ENCODE measurements around the gene PACSIN1. TPM values are rescaled to one million over a fixed set of nuclear protein-coding genes. Genes with fewer than 3 reads are reported as not detected.

PACSIN1 gene
- total RNA-seq, 2 experiments from 2014 or later: 1.8 to 2.2 TPM

DNA sequence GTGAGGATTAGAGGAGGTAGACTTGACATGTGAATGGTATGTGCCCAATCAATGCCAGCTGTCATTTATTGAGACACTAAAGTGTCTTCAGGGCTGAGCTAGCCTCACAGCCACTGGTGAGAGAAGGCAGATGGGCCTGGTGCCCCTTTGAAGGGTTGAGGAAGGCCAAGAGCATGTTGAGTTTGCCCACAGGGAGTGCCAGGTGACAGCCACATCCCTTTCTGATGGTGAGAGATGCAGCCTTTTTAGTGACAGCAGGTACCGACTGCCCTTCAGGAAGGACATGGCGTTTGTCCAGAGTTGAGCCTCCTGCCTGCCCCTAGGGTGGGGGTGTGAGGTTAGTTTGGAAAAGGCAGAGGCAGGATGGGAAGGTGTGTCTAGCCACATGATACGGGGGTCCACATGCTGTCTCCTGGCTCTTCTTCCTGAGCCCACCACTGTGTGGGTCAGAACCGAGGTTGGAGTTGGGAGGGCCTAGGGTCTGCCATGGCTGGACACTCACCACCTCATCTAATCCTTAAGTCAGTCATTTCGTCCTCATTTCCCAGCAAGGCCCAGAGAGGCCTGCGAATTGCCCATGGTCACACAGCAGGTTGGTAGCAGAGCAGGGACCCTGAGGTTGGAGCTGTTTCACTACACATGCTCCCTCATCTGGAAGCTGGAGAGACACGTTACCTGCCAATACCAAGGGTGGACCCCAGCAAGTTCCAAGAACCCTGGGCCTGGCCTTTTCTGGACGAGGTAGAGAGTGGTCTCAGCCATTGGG lies 57.7 kb downstream of the PACSIN1 start:
- no peaks in the 10 kb centered on the region for H3K36me3 Mint-ChIP-seq (ENCODE audit: low read depth)
- DNase-seq: no peak
- no peak overlapping the region for H3K27ac Mint-ChIP-seq
- ChIA-PET CTCF (no interaction called here), POLR2A (no interaction called here)
- H3K4me1 Mint-ChIP-seq: peaks cover 10% of the 10 kb centered on the region
- peaks cover 2% of the 10 kb centered on the region for H3K27me3 Mint-ChIP-seq
- H3K9me3 Mint-ChIP-seq: no peaks in the 10 kb centered on the region
- no peak overlapping the region for H3K4me3 Mint-ChIP-seq

DNA sequence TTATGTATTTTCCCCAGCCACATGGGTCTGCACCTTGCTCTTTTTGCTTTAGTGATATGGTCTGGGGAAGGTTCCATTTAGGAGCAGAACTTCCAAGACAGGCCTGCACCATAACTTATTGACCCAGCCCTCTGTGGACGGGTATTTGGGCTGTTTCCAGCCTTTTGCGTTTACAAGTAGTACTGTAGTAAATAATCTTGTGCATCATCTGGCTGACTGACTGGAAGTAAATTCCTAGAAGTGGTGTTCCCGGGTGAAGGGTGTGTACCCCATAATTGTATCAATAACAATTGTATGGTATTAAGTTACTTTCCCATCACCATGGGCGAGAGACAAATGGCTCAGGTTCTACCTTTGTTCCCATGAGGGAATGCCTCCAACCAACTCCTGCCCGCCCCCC lies 58.6 kb downstream of the PACSIN1 start:
- Mint-ChIP-seq H3K4me3 (no peak overlapping the region), H3K36me3 (ENCODE audit: low read depth) (no peaks in the 10 kb centered on the region), H3K9me3 (no peaks in the 10 kb centered on the region), H3K27me3 (peaks cover 5% of the 10 kb centered on the region), H3K27ac (no peak overlapping the region), H3K4me1 (peaks cover 10% of the 10 kb centered on the region)
- no peak for DNase-seq
- POLR2A ChIA-PET: no interaction called here
- CTCF ChIA-PET: no interaction called here

DNA sequence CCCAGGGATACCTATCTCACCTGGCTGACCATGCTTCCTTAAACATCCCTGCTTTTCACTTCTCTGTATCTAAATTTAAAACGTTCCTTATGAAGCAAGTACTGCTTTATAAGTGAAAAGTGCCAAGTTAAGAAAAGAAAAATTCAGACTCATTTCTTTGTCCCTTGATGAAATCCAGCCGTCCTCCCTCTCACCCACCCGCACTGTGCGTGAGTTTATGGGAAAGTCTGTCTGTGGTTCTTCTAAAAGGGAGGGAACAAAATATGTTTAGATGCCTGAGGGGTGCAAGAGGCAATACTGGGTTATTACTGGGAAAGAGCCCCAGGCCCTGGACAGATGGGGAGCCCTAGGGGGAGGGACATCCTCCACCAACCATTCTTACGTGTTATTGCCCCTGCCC lies 59.1 kb downstream of the PACSIN1 start:
- Mint-ChIP-seq H3K4me1 (peaks cover 10% of the 10 kb centered on the region), H3K9me3 (no peaks in the 10 kb centered on the region), H3K27me3 (peaks cover 5% of the 10 kb centered on the region), H3K27ac (no peak overlapping the region), H3K36me3 (ENCODE audit: low read depth) (no peaks in the 10 kb centered on the region), H3K4me3 (no peak overlapping the region)
- POLR2A ChIA-PET: no interaction called here
- CTCF ChIA-PET: no interaction called here
- no peak for DNase-seq

DNA sequence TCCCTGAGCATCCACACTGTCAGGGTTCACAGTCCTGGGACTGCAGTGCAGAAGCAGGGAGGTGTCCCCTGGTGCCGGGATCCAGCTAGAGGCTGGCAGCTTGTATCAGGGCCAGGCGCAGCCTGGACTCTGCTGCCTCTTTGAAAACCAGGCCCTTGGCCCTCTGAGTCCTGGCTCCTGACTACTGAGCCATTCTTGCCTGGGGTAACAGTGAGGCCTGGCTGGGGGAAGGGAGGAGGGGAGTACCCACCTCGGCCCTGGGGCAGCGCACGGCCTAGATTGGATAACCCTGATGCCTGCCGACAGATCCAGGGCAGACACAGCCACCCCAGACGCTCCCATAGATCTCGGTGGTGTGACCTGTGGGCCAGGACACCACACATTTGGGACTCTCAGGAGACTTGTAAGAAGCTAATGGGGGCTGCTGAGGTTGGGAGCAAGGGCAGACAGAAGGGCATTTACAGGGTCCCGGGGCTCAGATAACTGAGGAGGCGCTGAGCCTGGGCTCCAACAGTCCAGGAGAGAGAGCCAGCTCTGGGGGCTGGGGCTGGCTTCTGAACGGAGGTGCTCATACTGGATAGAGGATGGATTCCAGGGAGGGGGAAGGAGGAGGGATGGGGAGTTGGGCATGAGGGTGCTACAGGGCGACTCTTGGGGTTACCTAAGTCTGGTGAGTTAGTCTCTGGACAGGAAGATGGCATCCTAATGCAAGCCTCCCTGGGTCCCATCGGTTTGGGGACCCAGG lies 59.7 kb downstream of the PACSIN1 start:
- Mint-ChIP-seq H3K9me3 (no peaks in the 10 kb centered on the region), H3K27ac (no peak overlapping the region), H3K4me1 (peaks cover 10% of the 10 kb centered on the region), H3K36me3 (ENCODE audit: low read depth) (no peaks in the 10 kb centered on the region), H3K4me3 (no peak overlapping the region), H3K27me3 (peaks cover 5% of the 10 kb centered on the region)
- CTCF ChIA-PET: interaction anchor here (4.4 kb wide), 1 partner anchor 83 kb away, joined by 32 read pairs; no protein-coding TSS in a partner anchor
- DNase-seq: no peak
- POLR2A ChIA-PET: interaction anchor here (1.1 kb wide), 1 partner anchor 364 kb away, joined by 3 read pairs; the partner anchor contains the start of gene ANKS1A

DNA sequence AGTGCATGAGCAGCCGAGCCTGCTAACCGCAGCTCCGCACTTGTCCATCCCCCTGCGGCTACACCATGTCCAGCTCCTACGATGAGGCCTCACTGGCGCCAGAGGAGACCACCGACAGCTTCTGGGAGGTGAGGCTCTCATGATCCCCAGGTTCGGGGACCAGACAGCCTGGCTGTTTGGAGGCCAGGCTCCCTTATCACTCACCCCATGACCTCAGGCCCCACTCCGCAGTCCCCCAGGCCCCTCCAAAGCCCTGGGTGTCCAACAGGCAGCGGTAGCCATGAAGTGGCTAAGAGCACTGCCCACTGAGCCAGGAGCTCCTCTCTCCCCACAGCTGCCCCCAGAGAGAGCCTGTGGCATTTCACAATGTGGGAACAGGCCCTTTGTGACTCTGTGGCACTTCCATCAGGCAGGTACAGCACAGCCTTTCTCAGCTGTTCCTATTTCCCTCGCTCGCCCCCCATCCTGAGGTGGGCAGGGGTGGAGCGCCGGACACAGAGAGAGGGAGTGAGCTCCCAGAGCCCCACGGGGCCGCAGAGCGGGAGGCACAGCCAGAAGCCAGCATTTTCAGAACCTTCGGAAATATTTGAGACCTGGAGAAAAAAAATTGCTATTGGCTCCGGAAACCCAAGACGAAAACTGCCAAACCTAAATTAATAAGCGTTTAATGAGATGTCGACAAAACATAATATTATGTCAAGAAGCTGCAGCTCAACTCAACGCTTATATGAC lies 60.5 kb downstream of the PACSIN1 start:
- Mint-ChIP-seq H3K4me1 (peaks cover 10% of the 10 kb centered on the region), H3K27ac (no peak overlapping the region), H3K4me3 (no peak overlapping the region), H3K27me3 (peaks cover 5% of the 10 kb centered on the region), H3K9me3 (no peaks in the 10 kb centered on the region), H3K36me3 (ENCODE audit: low read depth) (no peaks in the 10 kb centered on the region)
- ChIA-PET CTCF (interaction anchor here (1.1 to 4.4 kb wide), 7 partner anchors 24 to 363 kb away, joined by 3 to 32 read pairs (median 4); partner anchors contain the start of gene TAF11), POLR2A (interaction anchor here (1.1 to 2.0 kb wide), 2 partner anchors 361 to 363 kb away, joined by 3 to 6 read pairs; partner anchors contain the start of genes ANKS1A and TAF11)
- no peak for DNase-seq

DNA sequence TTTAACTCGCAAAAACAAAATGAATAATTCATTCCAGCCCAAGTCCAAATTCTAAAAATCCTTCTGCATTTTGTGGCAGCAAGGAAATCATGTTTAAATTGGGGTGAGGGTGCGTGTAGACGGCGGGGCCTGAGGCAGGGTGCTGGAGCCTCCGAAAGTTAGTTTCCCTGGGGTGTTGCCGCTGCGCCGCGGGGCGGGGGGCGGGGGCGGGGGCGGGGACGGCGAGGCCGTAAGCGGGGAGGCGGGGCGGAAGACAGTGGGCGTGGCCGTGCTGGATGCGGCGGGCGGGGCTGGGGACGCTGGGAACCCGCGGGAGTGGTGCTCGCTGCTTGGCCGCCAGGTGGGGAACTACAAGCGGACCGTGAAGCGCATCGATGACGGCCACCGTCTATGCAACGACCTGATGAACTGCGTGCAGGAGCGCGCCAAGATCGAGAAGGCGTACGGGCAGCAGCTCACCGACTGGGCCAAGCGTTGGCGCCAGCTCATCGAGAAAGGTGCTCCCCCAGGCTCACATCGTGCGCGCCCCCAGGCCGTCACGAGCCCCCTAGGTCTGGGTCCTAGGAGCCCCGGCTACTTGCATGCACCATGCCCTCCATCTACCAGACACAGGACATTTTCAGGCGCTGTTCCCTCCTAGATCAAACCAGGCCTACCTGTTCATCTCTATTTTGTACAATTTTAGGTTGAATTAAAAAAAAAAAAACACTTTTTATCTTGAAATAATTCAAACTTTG lies 61.3 kb downstream of the PACSIN1 start:
- Mint-ChIP-seq H3K27me3 (peaks cover 5% of the 10 kb centered on the region), H3K9me3 (no peaks in the 10 kb centered on the region), H3K4me1 (peaks cover 10% of the 10 kb centered on the region), H3K4me3 (peak overlapping the region; percentile 26), H3K36me3 (ENCODE audit: low read depth) (no peaks in the 10 kb centered on the region), H3K27ac (peak overlapping the region; percentile 52)
- POLR2A ChIA-PET: interaction anchor here (1.1 to 2.0 kb wide), 2 partner anchors 130 to 361 kb away, joined by 3 to 6 read pairs; partner anchors contain the start of gene TAF11
- CTCF ChIA-PET: interaction anchor here (0.7 to 4.4 kb wide), 10 partner anchors 9 to 364 kb away, joined by 3 to 32 read pairs (median 4); partner anchors contain the start of gene TAF11
- DNase-seq: peak; percentile 96

DNA sequence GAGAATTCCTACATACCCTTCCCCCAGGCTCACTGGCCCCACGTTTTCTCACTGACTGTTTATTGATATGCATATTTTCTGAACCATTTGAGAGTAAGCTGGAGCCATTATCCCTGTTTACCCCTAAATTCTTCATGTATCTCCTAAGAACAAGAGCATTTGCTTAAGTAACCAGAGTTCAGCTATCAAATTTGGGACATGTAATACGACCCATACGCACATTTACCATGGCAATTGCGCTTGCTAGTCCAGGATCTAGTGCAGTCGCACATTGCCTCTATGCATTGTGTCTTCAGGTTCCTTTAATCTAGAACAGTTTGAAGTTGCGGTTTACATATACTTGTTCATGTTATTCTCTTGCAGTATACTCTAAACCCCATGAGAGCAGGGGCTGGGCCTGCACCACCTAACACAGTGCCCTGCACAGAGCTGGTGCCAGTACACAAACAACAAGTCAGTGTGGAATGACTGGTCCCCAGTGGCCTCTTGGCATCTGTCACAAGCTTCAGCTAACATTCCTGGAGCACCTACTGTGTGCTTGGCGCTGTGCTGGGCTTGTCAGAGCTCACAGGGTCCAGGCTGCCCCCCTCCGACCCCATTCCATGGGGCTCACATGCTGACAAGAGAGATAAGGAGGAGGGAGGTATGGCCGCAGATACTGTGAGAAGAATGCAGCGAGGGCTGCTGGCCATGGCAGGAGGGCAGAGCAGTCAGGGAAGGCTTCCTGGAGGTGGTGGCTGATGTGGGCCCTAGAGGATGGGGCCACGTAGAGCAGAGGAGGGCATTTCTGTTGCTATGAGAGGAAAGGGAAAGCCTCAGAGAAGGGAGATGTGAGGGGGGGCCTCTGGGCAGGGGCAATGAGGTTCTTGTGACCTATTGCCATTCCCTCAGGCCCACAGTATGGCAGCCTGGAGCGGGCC lies 62.1 kb downstream of the PACSIN1 start:
- POLR2A ChIA-PET: interaction anchor here (1.1 to 2.0 kb wide), 2 partner anchors 129 to 360 kb away, joined by 3 to 6 read pairs; partner anchors contain the start of gene TAF11
- peaks cover 10% of the 10 kb centered on the region for H3K4me1 Mint-ChIP-seq
- DNase-seq: no peak
- CTCF ChIA-PET: interaction anchor here (0.7 to 4.4 kb wide), 8 partner anchors 8 to 365 kb away, joined by 3 to 32 read pairs (median 4); no protein-coding TSS in a partner anchor
- H3K4me3 Mint-ChIP-seq: no peak overlapping the region
- H3K36me3 Mint-ChIP-seq (ENCODE audit: low read depth): no peaks in the 10 kb centered on the region
- H3K27me3 Mint-ChIP-seq: peaks cover 5% of the 10 kb centered on the region
- no peaks in the 10 kb centered on the region for H3K9me3 Mint-ChIP-seq
- H3K27ac Mint-ChIP-seq: no peak overlapping the region

DNA sequence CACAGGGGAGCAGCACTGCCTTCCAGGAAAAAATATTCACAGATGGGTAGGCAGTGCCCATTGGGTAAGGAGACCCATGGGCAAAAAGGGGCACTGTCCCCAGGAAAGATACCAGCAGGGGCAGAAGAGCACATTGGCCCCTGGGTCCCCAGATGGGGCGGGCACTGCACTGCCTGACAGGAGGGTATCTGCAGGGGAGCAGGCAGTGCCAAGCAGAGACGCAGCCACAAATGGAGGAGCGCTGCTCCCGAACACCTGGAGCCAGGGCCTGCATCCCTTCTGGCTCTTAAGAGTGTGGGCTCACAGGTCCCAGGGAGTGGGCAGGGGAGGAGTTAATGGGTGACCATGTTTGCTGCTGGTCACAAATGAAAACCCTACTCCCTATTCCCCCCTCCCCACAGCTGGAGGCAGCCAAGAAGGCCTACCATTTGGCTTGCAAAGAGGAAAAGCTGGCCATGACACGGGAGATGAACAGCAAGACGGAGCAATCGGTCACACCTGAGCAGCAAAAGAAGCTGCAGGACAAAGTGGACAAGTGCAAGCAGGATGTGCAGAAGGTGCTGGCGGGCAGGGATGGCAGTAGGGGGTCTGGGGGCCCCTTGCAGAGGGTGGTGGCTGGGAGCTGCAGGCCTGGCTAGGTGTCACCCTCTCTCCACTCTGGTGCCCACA lies 63.3 kb downstream of the PACSIN1 start:
- H3K36me3 Mint-ChIP-seq (ENCODE audit: low read depth): no peaks in the 10 kb centered on the region
- peaks cover 5% of the 10 kb centered on the region for H3K27me3 Mint-ChIP-seq
- no peak overlapping the region for H3K4me3 Mint-ChIP-seq
- no peak overlapping the region for H3K27ac Mint-ChIP-seq
- H3K9me3 Mint-ChIP-seq: no peaks in the 10 kb centered on the region
- H3K4me1 Mint-ChIP-seq: peaks cover 8% of the 10 kb centered on the region
- POLR2A ChIA-PET: no interaction called here
- DNase-seq: no peak
- CTCF ChIA-PET: interaction anchor here (4.4 kb wide), 1 partner anchor 80 kb away, joined by 32 read pairs; no protein-coding TSS in a partner anchor

DNA sequence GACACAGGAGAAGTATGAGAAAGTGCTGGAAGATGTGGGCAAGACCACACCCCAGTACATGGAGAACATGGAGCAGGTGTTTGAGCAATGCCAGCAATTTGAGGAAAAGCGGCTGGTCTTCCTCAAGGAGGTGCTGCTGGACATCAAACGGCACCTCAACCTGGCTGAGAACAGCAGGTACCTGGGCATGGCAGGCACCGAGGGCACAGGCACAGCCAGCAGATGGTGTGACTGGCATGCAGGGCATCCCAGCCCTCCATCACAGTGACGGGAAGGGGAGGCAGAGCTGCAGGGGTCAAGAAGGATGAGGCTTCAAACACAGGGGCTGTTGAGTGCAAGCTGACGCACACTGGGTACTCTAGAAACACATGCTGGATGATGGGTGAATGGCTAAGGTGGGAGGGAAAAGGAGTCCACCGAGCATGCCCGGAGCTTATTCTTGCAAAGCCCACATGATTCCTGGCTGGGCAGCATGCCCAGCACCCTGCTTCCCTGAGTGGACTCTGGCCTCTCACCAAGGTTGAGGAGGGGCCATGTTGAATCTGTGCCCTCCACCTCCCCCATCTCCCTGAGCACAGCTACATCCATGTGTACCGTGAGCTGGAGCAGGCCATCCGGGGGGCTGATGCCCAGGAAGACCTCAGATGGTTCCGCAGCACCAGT lies 63.9 kb downstream of the PACSIN1 start:
- peaks cover 8% of the 10 kb centered on the region for H3K4me1 Mint-ChIP-seq
- no peak overlapping the region for H3K4me3 Mint-ChIP-seq
- H3K36me3 Mint-ChIP-seq (ENCODE audit: low read depth): no peaks in the 10 kb centered on the region
- no peak overlapping the region for H3K27ac Mint-ChIP-seq
- POLR2A ChIA-PET: no interaction called here
- no peak for DNase-seq
- no peaks in the 10 kb centered on the region for H3K9me3 Mint-ChIP-seq
- CTCF ChIA-PET: interaction anchor here (4.4 kb wide), 1 partner anchor 79 kb away, joined by 32 read pairs; no protein-coding TSS in a partner anchor
- H3K27me3 Mint-ChIP-seq: peaks cover 5% of the 10 kb centered on the region

DNA sequence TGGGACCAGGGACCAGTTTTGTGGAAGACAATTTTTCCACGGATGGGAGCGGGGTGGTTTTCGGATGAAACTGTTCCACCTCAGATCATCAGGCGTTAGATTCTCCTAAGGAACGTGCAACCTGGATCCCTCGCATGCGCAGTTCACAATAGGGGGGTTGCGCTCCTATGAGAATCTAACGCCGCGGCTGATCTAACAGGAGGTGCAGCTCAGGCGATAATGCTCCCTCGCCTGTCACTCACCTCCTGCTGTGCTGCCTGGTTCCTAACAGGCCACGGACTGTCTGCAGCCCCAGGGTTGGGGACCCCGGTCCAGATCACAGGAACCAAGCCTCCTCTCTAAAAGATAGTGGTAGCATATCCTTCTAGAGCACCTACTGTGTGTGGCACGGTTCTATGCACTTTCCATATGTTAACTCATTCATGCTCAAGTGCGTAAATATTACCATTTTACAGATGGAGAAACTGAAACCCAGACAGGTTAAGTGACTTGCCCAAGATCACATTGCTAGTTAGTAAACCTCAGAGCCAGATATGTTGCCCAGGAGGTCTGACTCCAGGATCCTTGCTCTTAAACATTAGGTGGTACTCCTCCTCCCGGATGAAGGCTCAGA lies 65.0 kb downstream of the PACSIN1 start:
- H3K9me3 Mint-ChIP-seq: no peaks in the 10 kb centered on the region
- H3K27me3 Mint-ChIP-seq: peaks cover 5% of the 10 kb centered on the region
- ChIA-PET POLR2A (no interaction called here), CTCF (no interaction called here)
- no peak overlapping the region for H3K27ac Mint-ChIP-seq
- no peak overlapping the region for H3K4me3 Mint-ChIP-seq
- H3K4me1 Mint-ChIP-seq: peaks cover 8% of the 10 kb centered on the region
- DNase-seq: no peak
- H3K36me3 Mint-ChIP-seq (ENCODE audit: low read depth): no peaks in the 10 kb centered on the region

All from activated CD4-positive, alpha-beta memory T cell treated with anti-CD3 and anti-CD28 coated beads, Interleukin-2, amount 10 ng/mL, durations not matched to agents 7 days and 5 days (primary cell).